GM21825 (cell line): ENCODE data around the gene ACOT8.
"Not testable (repeated sequence)": the region's sequence is repeated elsewhere in the genome, so short reads cannot be mapped to it uniquely, and the experiment has no call there.

ENCODE experiments used
- ATAC-seq: cut with Tn5 transposase; IDR thresholded peaks from one replicate; pipeline ENCODE4 v1.9.1; 2021; ENCODE audit warnings: mild to moderate bottlenecking, moderate library complexity; ENCODE audit not compliant: unreplicated experiment

The ACOT8 gene

GRCh38 chr20:45857114-45857881 lies at the start of gene ACOT8, which contains the start of gene ZSWIM3:
TSS of gene ACOT8 (minus strand) at chr20:45857392. CDS start at chr20:45857315, 77 bp downstream.
TSS of gene ZSWIM3 (plus strand) at chr20:45857614. CDS start at chr20:45857826, 212 bp downstream.
- ATAC-seq, result peak; percentile 91

GRCh38 chr20:45905505-45906079 lies 48.4 kb upstream of the ACOT8 start:
- ATAC-seq, result no peak

GRCh38 chr20:45904583-45905504 lies 47.7 kb upstream of the ACOT8 start:
- no peak for ATAC-seq

GRCh38 chr20:45902199-45902701 lies 45.1 kb upstream of the ACOT8 start:
- no peak for ATAC-seq

GRCh38 chr20:45901332-45901731 lies 44.1 kb upstream of the ACOT8 start:
- not testable (repeated sequence) for ATAC-seq

GRCh38 chr20:45899046-45899835 lies 42.0 kb upstream of the ACOT8 start:
- ATAC-seq, result no peak

- no peak for ATAC-seq
Measured at GRCh38 chr20:45898285-45898684, 41.1 kb upstream of the ACOT8 start.

- ATAC-seq, result no peak
Measured at GRCh38 chr20:45897692-45898091, 40.5 kb upstream of the ACOT8 start.

GRCh38 chr20:45897289-45897688 lies 40.1 kb upstream of the ACOT8 start:
- ATAC-seq, result no peak

GRCh38 chr20:45896641-45897161 lies 39.5 kb upstream of the ACOT8 start:
- ATAC-seq, result no peak

GRCh38 chr20:45894797-45895196 lies 37.6 kb upstream of the ACOT8 start:
- ATAC-seq, result no peak

GRCh38 chr20:45893831-45894230 lies 36.6 kb upstream of the ACOT8 start:
- ATAC-seq, result no peak

- ATAC-seq, result no peak
Measured at GRCh38 chr20:45892828-45893500, 35.8 kb upstream of the ACOT8 start.

GRCh38 chr20:45892049-45892825 lies 35.0 kb upstream of the ACOT8 start:
- no peak for ATAC-seq

- ATAC-seq, result peak; percentile 59
Measured at GRCh38 chr20:45890985-45891983, 34.1 kb upstream of the ACOT8 start, which contains the start of the genes CTSA and NEURL2. TSS of gene CTSA (plus strand) at chr20:45891335. CDS start at chr20:45891569, 234 bp downstream. TSS of gene NEURL2 (minus strand) at chr20:45891208. CDS start at chr20:45890991, 217 bp downstream.

- ATAC-seq, result peak; percentile 16
Measured at GRCh38 chr20:45890077-45890984, 33.1 kb upstream of the ACOT8 start.
